ENCODE data around the gene LDLRAP1. TPM values are rescaled to one million over a fixed set of nuclear protein-coding genes. Genes with fewer than 3 reads are reported as not detected.

Gene LDLRAP1
- total RNA-seq, 2 donors from 2014 or later = 17.2 to 29.2 TPM

DNA sequence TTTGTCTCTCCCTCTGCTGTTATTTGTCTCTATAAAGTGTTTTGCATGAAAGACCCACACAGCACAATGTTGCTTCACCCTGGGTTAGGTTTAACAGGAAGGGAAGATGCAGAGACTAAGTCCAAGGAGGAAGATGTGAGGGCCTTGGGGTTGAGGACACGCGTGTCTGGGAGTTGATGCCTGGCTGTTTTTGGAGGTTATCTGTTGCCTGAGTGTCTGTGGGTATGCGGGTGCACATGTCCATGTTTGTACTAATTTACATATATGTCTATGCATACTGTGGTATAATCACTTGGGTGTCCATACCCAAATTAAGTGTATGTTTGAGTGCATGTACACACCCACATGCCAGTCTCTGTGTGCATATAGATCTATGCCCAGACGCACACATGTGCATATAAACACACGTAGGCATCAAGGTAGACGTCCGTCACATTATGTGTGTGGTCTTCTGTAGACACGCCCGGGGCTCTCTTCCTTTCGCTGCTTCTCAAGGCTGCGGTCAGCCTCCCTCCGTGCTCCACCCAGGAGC, 72.2 kb downstream of the LDLRAP1 start:
- ATAC-seq = peak in 1 of 2 donors; percentile 2
- no peak for DNase-seq (ENCODE audit: low spot score in 2 of 2)
- Mint-ChIP-seq H3K36me3 (peaks cover 4 to 7% of the 10 kb centered on the region in 2 donors), H3K9me3 (no peaks in the 10 kb centered on the region), H3K27ac (no peak overlapping the region)

DNA sequence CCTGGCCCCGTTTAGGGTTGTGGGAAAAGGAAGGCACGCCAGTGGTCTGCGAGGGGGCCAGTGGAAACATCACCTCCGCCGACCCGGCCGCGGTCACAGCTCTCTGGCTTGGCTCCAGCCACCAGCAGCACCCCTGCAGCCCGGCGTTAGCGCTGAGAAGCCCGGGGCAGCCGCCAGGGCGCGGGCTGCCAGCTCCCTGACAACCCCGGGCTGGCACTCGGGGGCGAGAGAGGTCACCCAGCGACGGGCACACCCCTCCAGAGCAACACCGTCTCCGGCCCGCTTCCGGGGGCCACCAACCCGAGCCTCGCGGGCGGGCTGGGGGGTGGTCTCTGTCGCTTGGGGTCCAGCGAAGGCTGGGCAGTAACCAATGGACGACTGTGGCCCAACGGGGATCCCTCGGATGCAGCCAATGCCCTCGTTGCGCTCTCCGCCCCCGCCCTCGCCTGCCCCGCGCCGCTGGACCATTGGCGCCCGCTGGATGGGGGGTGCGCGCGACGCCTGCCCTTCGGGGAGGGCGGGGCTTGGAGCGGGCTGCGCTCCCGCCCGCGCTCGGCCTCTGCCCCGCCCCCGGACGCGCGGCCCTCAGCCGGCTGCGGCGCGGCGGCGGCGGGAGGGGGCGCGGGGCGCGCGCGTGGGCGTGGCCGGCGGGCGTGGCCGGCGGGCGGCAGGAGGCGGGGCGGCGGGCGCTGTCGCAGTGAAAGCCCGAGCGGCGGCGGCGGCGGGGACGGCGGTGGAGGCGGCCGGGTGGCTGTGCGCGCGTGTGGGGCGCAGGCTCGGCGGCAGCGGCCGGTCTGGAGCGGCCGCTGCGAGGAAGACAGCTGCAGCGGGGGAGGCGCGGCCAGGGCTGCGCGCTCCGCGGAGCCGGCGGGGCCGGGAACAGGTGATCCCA, 72.9 kb downstream of the LDLRAP1 start, which contains the start of gene MAN1C1:
MAN1C1 (plus strand) TSS at position 697 of the 892 bp plus-strand sequence. CDS start 1,007 bp downstream, outside the sequence.
- H3K36me3 Mint-ChIP-seq = peaks cover 5 to 7% of the 10 kb centered on the region in 2 donors
- H3K27ac Mint-ChIP-seq = peak within 1 kb of the TSS in 1 of 2 donors; percentile 74

GRCh38 chr1:25616987-25617624, 73.7 kb downstream of the LDLRAP1 start:
- no peak for ATAC-seq
- H3K9me3 Mint-ChIP-seq = no peaks in the 10 kb centered on the region
- no peak overlapping the region for H3K27ac Mint-ChIP-seq
- H3K36me3 Mint-ChIP-seq = peaks cover 5 to 7% of the 10 kb centered on the region in 2 donors
- no peak for DNase-seq (ENCODE audit: low spot score in 2 of 2)

More for the DNA sequence above, 72.9 kb downstream of the LDLRAP1 start, which contains the start of gene MAN1C1:
- no peaks in the 10 kb centered on the region for H3K9me3 Mint-ChIP-seq
- ATAC-seq (peak; percentile 53 to 74), DNase-seq (ENCODE audit: low spot score in 2 of 2) (peak; percentile 86)

GRCh38 chr1:25617625-25618432, 74.4 kb downstream of the LDLRAP1 start:
- ATAC-seq (no peak), DNase-seq (ENCODE audit: low spot score in 2 of 2) (no peak)
- peaks cover 5 to 7% of the 10 kb centered on the region in 2 donors for H3K36me3 Mint-ChIP-seq
- no peaks in the 10 kb centered on the region for H3K9me3 Mint-ChIP-seq
- H3K27ac Mint-ChIP-seq = peak overlapping the region; percentile 30 to 74

DNA sequence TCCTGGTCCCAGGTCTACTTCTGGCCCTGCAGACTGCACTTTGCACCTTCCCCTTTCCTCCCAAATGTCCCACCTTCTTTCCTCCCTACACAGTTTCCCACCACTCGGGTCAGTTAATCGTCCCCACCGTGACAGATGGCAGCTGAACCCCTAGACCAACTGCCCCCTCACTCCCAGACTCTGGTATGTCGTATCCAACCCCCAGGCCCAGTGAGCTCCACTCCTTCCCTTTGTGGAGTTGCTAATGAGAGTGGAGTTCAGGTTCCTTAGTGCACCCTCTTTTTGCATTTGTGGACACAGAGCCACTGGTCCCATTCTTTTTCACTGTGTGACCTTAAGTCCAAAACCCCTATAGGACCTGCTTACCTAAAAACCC, 75.0 kb downstream of the LDLRAP1 start:
- Mint-ChIP-seq H3K36me3 (peaks cover 5 to 7% of the 10 kb centered on the region in 2 donors), H3K27ac (peak overlapping the region; percentile 30 to 74), H3K9me3 (no peaks in the 10 kb centered on the region)
- ATAC-seq (no peak), DNase-seq (ENCODE audit: low spot score in 2 of 2) (no peak)

Other genes starting within 250 kb of the LDLRAP1 start
- 10 to 100 TPM; 92.0 to 95.5 TPM for gene TMEM50A, start 205.3 kb upstream of the LDLRAP1 start, total RNA-seq
- under 1 TPM in 1 of 2 donors, not detected in 1; 0.64 TPM for gene RHCE, start 122.8 kb upstream of the LDLRAP1 start, total RNA-seq
- 10 to 100 TPM; 14.3 to 19.7 TPM for gene MACO1, start 112.7 kb upstream of the LDLRAP1 start, total RNA-seq
- gene MAN1C1, start 73.2 kb downstream of the LDLRAP1 start, total RNA-seq = 10 to 100 TPM in 1 of 2 donors, 1 to 10 TPM in 1; 8.8 to 15.3 TPM

Measured in activated naive CD4-positive, alpha-beta T cell treated with anti-CD3 and anti-CD28 coated beads, Interleukin-2, amount 50 U/mL, for 72 hours (primary cell).